ENCODE data around the gene ENDOU. TPM values are rescaled to one million over a fixed set of nuclear protein-coding genes. Genes with fewer than 3 reads are reported as not detected.

ENDOU gene
- total and polyA plus RNA-seq, 4 donors = 0.07 to 0.45 (median 0.31) TPM; not detected in 1

DNA sequence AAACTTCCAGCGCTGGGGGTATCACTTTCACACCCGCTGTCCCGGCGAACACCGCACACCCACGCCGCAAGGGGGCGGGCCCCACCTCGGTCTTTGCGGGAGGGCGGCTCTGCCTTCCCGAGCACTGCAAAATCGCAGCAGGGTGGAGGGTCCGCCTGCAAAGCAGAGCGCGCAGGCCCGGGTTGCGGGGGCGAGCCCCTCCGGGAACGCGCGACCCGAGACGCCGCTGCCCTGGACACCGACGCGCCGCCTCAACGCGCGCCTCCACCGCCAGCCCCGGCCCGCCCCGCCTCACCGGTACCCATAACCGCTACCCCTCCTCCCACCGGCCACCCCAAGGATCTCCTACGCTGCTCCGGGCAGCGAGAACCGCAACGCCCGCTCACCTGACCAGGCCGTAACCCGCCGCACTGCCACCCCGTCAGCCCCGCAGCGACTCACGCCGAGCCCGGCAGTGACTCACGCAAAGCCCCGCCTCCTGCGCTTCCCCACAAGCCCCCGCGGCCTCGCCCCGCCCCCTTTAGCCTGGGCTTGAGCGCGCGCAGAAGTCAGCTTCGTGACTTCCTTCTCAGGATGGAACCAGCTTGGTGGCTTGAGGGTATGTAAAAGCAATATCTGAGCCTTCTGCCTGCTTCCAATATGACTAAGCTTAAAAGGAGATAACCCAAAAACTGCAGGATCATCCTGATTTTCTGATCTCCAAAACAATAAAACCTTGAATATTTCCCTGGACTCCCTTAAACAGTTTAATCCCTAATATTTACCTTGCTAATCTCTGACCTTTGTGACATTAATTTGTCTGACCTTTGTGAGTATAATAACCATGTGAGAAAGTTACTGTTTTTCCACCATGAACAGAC lies 19.5 kb downstream of the ENDOU start, which contains the start of gene RPAP3:
Gene RPAP3 (minus strand): TSS at position 465 of the 860 bp plus-strand sequence. CDS start 3,190 bp downstream, outside the sequence.
- TF ChIP-seq, protein P1, sequence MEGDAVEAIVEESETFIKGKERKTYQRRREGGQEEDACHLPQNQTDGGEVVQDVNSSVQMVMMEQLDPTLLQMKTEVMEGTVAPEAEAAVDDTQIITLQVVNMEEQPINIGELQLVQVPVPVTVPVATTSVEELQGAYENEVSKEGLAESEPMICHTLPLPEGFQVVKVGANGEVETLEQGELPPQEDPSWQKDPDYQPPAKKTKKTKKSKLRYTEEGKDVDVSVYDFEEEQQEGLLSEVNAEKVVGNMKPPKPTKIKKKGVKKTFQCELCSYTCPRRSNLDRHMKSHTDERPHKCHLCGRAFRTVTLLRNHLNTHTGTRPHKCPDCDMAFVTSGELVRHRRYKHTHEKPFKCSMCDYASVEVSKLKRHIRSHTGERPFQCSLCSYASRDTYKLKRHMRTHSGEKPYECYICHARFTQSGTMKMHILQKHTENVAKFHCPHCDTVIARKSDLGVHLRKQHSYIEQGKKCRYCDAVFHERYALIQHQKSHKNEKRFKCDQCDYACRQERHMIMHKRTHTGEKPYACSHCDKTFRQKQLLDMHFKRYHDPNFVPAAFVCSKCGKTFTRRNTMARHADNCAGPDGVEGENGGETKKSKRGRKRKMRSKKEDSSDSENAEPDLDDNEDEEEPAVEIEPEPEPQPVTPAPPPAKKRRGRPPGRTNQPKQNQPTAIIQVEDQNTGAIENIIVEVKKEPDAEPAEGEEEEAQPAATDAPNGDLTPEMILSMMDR (IDR thresholded peaks at IDR 0.05; ENCODE audit: control extremely low read depth, extremely low read depth) = peak; percentile 28
- peak; percentile 96 to 98 (median 96) for DNase-seq
- 1% methylated on average over 45 to 66 of the region's 66 CpGs for WGBS, 2 donors
- Histone ChIP-seq H3K27me3 (ENCODE audit: control insufficient read depth in 3 of 3, insufficient read depth in 3 of 3, low read length in 2 of 3) (no peaks in the 10 kb centered on the region), H3K4me1 (ENCODE audit: control insufficient read depth in 5 of 5, insufficient read depth in 5 of 5, low read length in 5 of 5) (peaks cover 0 to 17% (median 4%) of the 10 kb centered on the region in 5 donors), H3K4me3 (peak within 1 kb of the TSS; percentile 97), H3K27ac (ENCODE audit: low read depth in 1 of 2, low read length in 1 of 2) (peak within 1 kb of the TSS; percentile 89 to 93), H3K36me3 (ENCODE audit: control insufficient read depth in 4 of 4, insufficient read depth in 4 of 4, low read length in 4 of 4) (peaks cover 0 to 1% (median under 1%) of the 10 kb centered on the region in 4 donors), H3K9me3 (ENCODE audit: control insufficient read depth in 4 of 4, insufficient read depth in 3 of 4, low read length in 3 of 4) (no peaks in the 10 kb centered on the region), H3K9ac (ENCODE audit: insufficient read depth in 1 of 2, low read length in 2 of 2) (peak within 1 kb of the TSS; percentile 42 to 93)
- peak; percentile 97 for ATAC-seq (ENCODE audit: insufficient read depth, low FRiP score)

DNA sequence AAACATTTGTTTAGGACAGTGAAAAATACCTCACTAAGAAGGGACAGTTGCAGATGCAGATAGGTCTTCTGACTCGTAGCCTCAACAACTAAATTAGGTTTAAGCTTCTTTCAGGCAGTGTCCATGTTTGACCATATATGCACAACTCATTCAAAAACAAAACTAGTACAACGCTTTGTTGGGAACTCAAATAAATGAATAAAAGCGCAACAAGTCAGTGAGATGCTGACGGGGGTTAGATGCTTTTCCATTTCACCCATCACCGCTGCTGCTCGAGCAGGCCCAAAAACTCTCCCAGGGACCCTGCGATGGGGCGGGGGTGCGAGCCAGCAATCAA lies 20.1 kb downstream of the ENDOU start:
- peak overlapping the region; percentile 89 to 93 for H3K27ac ChIP-seq (ENCODE audit: low read depth in 1 of 2, low read length in 1 of 2)
- no peaks in the 10 kb centered on the region for H3K9me3 ChIP-seq (ENCODE audit: control insufficient read depth in 4 of 4, insufficient read depth in 3 of 4, low read length in 3 of 4)
- no peak for ATAC-seq (ENCODE audit: insufficient read depth, low FRiP score)
- peak in 1 of 3 donors; percentile 52 for DNase-seq
- peaks cover 3 to 5% (median 4%) of the 10 kb centered on the region in 4 donors for H3K36me3 ChIP-seq (ENCODE audit: control insufficient read depth in 4 of 4, insufficient read depth in 4 of 4, low read length in 4 of 4)
- peak overlapping the region; percentile 42 to 59 for H3K9ac ChIP-seq (ENCODE audit: insufficient read depth in 1 of 2, low read length in 2 of 2)
- 2 to 4% methylated on average over 9 of the region's 9 CpGs for WGBS, 2 donors
- H3K27me3 ChIP-seq (ENCODE audit: control insufficient read depth in 3 of 3, insufficient read depth in 3 of 3, low read length in 2 of 3) = no peaks in the 10 kb centered on the region
- peaks cover 0 to 17% (median 4%) of the 10 kb centered on the region in 5 donors for H3K4me1 ChIP-seq (ENCODE audit: control insufficient read depth in 5 of 5, insufficient read depth in 5 of 5, low read length in 5 of 5)
- TF ChIP-seq, protein P1 (IDR thresholded peaks at IDR 0.05; ENCODE audit: control extremely low read depth, extremely low read depth) = no peak
- peak overlapping the region; percentile 97 for H3K4me3 ChIP-seq

DNA sequence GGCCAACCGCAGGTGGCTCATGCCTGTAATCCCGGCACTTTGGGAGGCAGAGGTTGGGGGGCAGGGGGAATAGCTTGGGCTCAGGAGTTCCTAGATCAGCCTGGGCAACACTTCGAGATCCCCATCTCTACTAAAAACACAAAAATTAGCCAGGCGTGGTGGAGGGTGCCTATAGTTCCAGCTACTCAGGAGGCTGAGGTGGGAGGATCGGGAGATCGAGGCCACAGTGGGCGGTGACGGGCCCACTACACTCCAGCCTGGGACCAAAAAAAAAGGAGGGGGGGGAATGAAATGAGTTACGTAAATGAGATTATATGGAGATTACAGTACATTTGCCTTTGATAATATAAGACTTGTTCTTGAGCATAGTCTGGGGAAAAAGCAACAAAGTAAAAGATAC lies 20.6 kb downstream of the ENDOU start:
- no peak for ATAC-seq (ENCODE audit: insufficient read depth, low FRiP score)
- Histone ChIP-seq H3K4me3 (no peak overlapping the region), H3K36me3 (ENCODE audit: control insufficient read depth in 4 of 4, insufficient read depth in 4 of 4, low read length in 4 of 4) (peaks cover 3 to 5% (median 4%) of the 10 kb centered on the region in 4 donors), H3K9ac (ENCODE audit: insufficient read depth in 1 of 2, low read length in 2 of 2) (peak overlapping the region; percentile 42 to 59), H3K9me3 (ENCODE audit: control insufficient read depth in 4 of 4, insufficient read depth in 3 of 4, low read length in 3 of 4) (no peaks in the 10 kb centered on the region), H3K4me1 (ENCODE audit: control insufficient read depth in 5 of 5, insufficient read depth in 5 of 5, low read length in 5 of 5) (peaks cover 0 to 17% (median 4%) of the 10 kb centered on the region in 5 donors), H3K27me3 (ENCODE audit: control insufficient read depth in 3 of 3, insufficient read depth in 3 of 3, low read length in 2 of 3) (no peaks in the 10 kb centered on the region), H3K27ac (ENCODE audit: low read depth in 1 of 2, low read length in 1 of 2) (no peak overlapping the region)
- DNase-seq = no peak
- TF ChIP-seq, protein P1 (IDR thresholded peaks at IDR 0.05; ENCODE audit: control extremely low read depth, extremely low read depth) = no peak
- 94 to 95% methylated on average over 9 of the region's 9 CpGs for WGBS, 2 donors

Data from lung (tissue), 12 donors.